ENCODE data around the gene EMX2.
"Not testable (repeated sequence)": the region's sequence is repeated elsewhere in the genome, so short reads cannot be mapped to it uniquely, and the experiment has no call there.

Gene EMX2

DNA sequence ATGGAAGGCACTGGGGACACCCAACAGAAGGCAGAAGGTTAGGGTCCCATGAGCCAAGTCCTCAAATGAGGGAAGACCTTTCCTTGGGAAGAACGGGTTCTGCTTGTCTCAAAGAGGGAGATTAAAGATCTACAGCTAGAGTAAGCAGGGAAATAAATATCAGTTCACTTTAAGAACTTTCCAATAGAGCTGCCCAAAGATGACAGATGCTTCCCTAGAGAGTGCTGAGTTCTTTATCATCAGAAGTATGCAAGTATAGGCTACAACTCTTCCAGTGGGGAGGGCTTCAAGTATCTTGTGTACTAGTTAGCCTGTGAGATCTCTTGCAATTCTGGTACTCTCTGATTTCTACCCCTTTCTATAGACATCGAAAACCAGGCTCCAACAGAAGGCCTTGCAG is 39.4 kb downstream of the EMX2 start:
- Histone ChIP-seq H3K9me3 (ENCODE audit: control insufficient read depth, insufficient read depth, low read length) (no peaks in the 10 kb centered on the region), H3K27me3 (ENCODE audit: control insufficient read depth, low read length) (no peaks in the 10 kb centered on the region), H4K20me1 (ENCODE audit: control insufficient read depth, insufficient read depth, low read depth, low read length) (no peaks in the 10 kb centered on the region), H3K4me1 (ENCODE audit: control insufficient read depth, low read length) (no peaks in the 10 kb centered on the region), H3K27ac (ENCODE audit: low read depth, low read length) (no peak overlapping the region), H3K36me3 (ENCODE audit: control insufficient read depth, low read length) (no peaks in the 10 kb centered on the region), H3K4me2 (ENCODE audit: low read length) (no peak overlapping the region), H3K9me2 (replicated peaks; ENCODE audit: control insufficient read depth, low read length) (no peaks in the 10 kb centered on the region), H3K4me3 (ENCODE audit: low read length) (no peak overlapping the region), H3F3A (ENCODE audit: control insufficient read depth, insufficient read depth) (no peaks in the 10 kb centered on the region), H3K79me2 (ENCODE audit: control insufficient read depth, low read length) (no peaks in the 10 kb centered on the region)
- no peak for TF ChIP-seq EZH2phosphoT487 (IDR thresholded peaks at IDR 0.05; ENCODE audit: borderline replicate concordance, low read length)
- TF ChIP-seq, protein P1, sequence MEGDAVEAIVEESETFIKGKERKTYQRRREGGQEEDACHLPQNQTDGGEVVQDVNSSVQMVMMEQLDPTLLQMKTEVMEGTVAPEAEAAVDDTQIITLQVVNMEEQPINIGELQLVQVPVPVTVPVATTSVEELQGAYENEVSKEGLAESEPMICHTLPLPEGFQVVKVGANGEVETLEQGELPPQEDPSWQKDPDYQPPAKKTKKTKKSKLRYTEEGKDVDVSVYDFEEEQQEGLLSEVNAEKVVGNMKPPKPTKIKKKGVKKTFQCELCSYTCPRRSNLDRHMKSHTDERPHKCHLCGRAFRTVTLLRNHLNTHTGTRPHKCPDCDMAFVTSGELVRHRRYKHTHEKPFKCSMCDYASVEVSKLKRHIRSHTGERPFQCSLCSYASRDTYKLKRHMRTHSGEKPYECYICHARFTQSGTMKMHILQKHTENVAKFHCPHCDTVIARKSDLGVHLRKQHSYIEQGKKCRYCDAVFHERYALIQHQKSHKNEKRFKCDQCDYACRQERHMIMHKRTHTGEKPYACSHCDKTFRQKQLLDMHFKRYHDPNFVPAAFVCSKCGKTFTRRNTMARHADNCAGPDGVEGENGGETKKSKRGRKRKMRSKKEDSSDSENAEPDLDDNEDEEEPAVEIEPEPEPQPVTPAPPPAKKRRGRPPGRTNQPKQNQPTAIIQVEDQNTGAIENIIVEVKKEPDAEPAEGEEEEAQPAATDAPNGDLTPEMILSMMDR (IDR thresholded peaks at IDR 0.05; ENCODE audit: low read depth, low read length, poor library complexity, severe bottlenecking) = no peak

- H4K20me1 ChIP-seq (ENCODE audit: control insufficient read depth, insufficient read depth, low read depth, low read length) = not testable (repeated sequence)
Measured at GRCh38 chr10:117584831-117585230, 42.3 kb downstream of the EMX2 start.

DNA sequence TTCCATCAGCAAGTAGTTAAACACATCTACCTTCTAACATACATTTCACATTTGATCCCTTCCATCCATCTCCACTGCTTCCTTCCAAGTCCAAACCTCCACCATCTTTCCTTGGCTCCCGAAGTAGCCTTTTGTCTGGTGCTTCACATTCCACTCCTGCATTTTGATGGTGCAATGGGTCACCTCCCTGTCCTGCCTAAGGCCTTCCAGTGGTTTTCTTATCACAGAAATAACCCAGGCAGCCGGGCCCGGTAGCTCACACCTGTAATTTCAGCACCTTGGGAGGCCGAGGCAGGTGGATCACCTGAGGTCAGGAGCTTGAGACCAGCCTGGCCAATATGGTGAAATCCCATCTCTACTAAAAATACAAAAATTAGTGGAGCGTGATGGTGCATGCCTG is 44.5 kb downstream of the EMX2 start:
- no peaks in the 10 kb centered on the region for H3K79me2 ChIP-seq (ENCODE audit: control insufficient read depth, low read length)
- H3K36me3 ChIP-seq (ENCODE audit: control insufficient read depth, low read length) = no peaks in the 10 kb centered on the region
- no peaks in the 10 kb centered on the region for H4K20me1 ChIP-seq (ENCODE audit: control insufficient read depth, insufficient read depth, low read depth, low read length)
- H3K4me1 ChIP-seq (ENCODE audit: control insufficient read depth, low read length) = no peaks in the 10 kb centered on the region
- no peaks in the 10 kb centered on the region for H3K27me3 ChIP-seq (ENCODE audit: control insufficient read depth, low read length)
- H3K9me3 ChIP-seq (ENCODE audit: control insufficient read depth, insufficient read depth, low read length) = no peaks in the 10 kb centered on the region
- no peak overlapping the region for H3K27ac ChIP-seq (ENCODE audit: low read depth, low read length)
- no peaks in the 10 kb centered on the region for H3K9me2 ChIP-seq (replicated peaks; ENCODE audit: control insufficient read depth, low read length)
- H3K4me3 ChIP-seq (ENCODE audit: low read length) = no peak overlapping the region
- no peaks in the 10 kb centered on the region for H3F3A ChIP-seq (ENCODE audit: control insufficient read depth, insufficient read depth)
- H3K4me2 ChIP-seq (ENCODE audit: low read length) = no peak overlapping the region
- TF ChIP-seq, protein P1 (IDR thresholded peaks at IDR 0.05; ENCODE audit: low read depth, low read length, poor library complexity, severe bottlenecking) = no peak
- TF ChIP-seq EZH2phosphoT487 (IDR thresholded peaks at IDR 0.05; ENCODE audit: borderline replicate concordance, low read length) = no peak

More at GRCh38 chr10:117584831-117585230, 42.3 kb downstream of the EMX2 start:
- not testable (repeated sequence) for H3K27me3 ChIP-seq (ENCODE audit: control insufficient read depth, low read length); H3F3A ChIP-seq (ENCODE audit: control insufficient read depth, insufficient read depth); H3K36me3 ChIP-seq (ENCODE audit: control insufficient read depth, low read length); H3K4me3 ChIP-seq (ENCODE audit: low read length); H3K9me3 ChIP-seq (ENCODE audit: control insufficient read depth, insufficient read depth, low read length); H3K27ac ChIP-seq (ENCODE audit: low read depth, low read length); H3K4me1 ChIP-seq (ENCODE audit: control insufficient read depth, low read length); H3K79me2 ChIP-seq (ENCODE audit: control insufficient read depth, low read length); H3K9me2 ChIP-seq (replicated peaks; ENCODE audit: control insufficient read depth, low read length); H3K4me2 ChIP-seq (ENCODE audit: low read length)

DNA sequence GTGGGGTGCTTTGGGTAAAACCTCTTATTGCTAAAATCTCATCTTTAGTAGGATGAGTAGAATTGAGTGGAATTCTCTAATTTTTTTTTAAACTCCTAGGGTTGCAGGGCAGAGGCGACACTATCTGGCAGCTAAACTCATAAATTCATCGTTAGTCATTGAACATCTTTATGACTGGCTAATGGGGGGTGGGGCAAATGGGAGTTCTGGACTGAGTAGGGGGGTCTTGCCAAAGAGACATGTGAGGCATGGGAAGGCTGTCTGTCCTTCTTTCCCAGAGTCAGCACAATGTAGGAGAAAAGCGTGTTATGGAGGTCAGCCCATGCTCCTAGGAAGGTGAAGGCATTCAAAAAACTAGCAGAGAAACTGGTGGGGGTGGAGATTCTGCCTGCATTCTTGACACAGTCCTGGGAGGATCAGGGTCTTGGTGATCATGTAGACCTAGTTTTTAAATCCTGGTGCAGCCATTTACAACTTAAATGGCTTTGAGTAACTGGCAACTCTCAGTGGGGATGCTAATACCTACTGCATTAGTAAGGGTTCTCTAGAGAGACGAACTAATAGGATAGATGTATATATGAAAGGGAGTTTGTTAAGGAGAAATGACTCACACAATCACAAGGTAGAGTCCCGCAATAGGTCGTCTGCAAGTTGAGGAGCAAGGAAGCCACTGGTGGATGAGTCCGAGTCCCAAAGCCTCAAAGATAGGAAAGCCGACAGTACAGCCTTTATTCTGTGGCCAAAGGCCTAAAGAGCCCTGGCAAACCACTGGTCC is 47.7 kb downstream of the EMX2 start:
- H3K79me2 ChIP-seq (ENCODE audit: control insufficient read depth, low read length) = no peaks in the 10 kb centered on the region
- H3K9me3 ChIP-seq (ENCODE audit: control insufficient read depth, insufficient read depth, low read length) = no peaks in the 10 kb centered on the region
- no peak overlapping the region for H3K4me3 ChIP-seq (ENCODE audit: low read length)
- no peak overlapping the region for H3K27ac ChIP-seq (ENCODE audit: low read depth, low read length)
- H4K20me1 ChIP-seq (ENCODE audit: control insufficient read depth, insufficient read depth, low read depth, low read length) = no peaks in the 10 kb centered on the region
- H3K27me3 ChIP-seq (ENCODE audit: control insufficient read depth, low read length) = no peaks in the 10 kb centered on the region
- H3K9me2 ChIP-seq (replicated peaks; ENCODE audit: control insufficient read depth, low read length) = no peaks in the 10 kb centered on the region
- H3K4me1 ChIP-seq (ENCODE audit: control insufficient read depth, low read length) = no peaks in the 10 kb centered on the region
- no peak overlapping the region for H3K4me2 ChIP-seq (ENCODE audit: low read length)
- no peaks in the 10 kb centered on the region for H3F3A ChIP-seq (ENCODE audit: control insufficient read depth, insufficient read depth)
- no peak for TF ChIP-seq EZH2phosphoT487 (IDR thresholded peaks at IDR 0.05; ENCODE audit: borderline replicate concordance, low read length)
- TF ChIP-seq, protein P1 (IDR thresholded peaks at IDR 0.05; ENCODE audit: low read depth, low read length, poor library complexity, severe bottlenecking) = no peak
- no peaks in the 10 kb centered on the region for H3K36me3 ChIP-seq (ENCODE audit: control insufficient read depth, low read length)
